A204.1 (cell line): ENCODE measurements around the gene PKDCC.

Source experiments
- FAIRE-seq: peaks from 2 replicates; lab custom pipeline; 2012; peaks lifted over from hg19 to GRCh38; lab: Jason Lieb, UNC

The PKDCC gene

GRCh38 chr2:42105330-42106256 lies 57.8 kb downstream of the PKDCC start:
- FAIRE-seq = no peak

- no peak for FAIRE-seq
Observed at GRCh38 chr2:42106257-42106816, 58.5 kb downstream of the PKDCC start.

DNA sequence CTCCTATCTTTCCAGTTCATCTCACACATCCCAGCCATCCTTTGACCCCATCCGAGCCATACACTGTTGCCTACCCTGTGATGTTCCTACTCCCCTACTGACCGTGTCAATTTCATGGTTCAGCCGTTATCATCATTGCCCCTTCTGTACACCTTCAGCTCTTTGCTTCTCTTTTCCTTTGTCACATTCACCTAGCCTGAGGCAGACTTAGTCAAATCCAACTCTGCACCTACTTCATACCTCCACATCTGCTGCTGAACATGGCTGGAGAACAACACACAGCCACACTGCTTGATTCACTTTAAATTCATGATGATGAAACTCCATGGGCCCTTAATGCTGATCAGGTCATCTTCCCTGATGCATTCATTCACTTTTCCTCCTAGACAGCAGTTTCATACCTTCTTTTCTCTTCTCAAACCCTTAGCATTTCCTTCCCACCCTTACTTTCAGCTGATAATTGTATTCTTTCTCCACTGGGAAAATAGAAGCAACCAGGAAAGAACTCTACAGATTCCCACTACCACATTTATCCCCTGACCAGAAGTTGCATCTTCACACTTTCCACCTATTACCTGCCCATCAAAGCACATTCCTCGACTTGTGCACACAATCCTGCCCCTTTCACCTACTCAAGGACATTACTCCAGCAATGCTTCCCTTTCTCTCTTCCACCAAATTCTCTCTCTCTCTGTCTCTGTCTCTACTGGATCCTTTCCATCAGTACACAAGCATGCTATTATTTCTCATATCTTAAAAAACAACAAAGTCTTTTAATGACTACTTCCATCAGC lies 59.6 kb downstream of the PKDCC start:
- no peak for FAIRE-seq
